Measurements from ENCODE around the gene TTF2.

- TF ChIP-seq CTCF (IDR thresholded peaks at IDR 0.05) = no peak
- TF ChIP-seq POLR2A (IDR thresholded peaks at IDR 0.05) = no peak
Measured at GRCh38 chr1:117123274-117123673, 63.1 kb downstream of the TTF2 start.

Measured in uterus (tissue), 2 donors.